Measurements from ENCODE around the gene RTF1.
A peak's percentile ranks its signal among the peaks of the same experiment; 100 is the strongest.

The RTF1 gene

GRCh38 chr15:41487802-41488201, 70.9 kb downstream of the RTF1 start:
- DNase-seq (ENCODE audit: low spot score): no peak

- no peak for DNase-seq (ENCODE audit: low spot score)
Measured at GRCh38 chr15:41489641-41490040, 72.7 kb downstream of the RTF1 start.

- DNase-seq (ENCODE audit: low spot score): peak; percentile 93
Measured at GRCh38 chr15:41490355-41490754, 73.5 kb downstream of the RTF1 start.

- DNase-seq (ENCODE audit: low spot score): no peak
Measured at GRCh38 chr15:41491889-41492288, 75.0 kb downstream of the RTF1 start.

GRCh38 chr15:41492597-41493204, 75.8 kb downstream of the RTF1 start:
- DNase-seq (ENCODE audit: low spot score): no peak

GRCh38 chr15:41493205-41493901, 76.5 kb downstream of the RTF1 start, which contains the start of gene ITPKA:
TSS of gene ITPKA (plus strand) at chr15:41493874. CDS start at chr15:41493928, 54 bp downstream.
- DNase-seq (ENCODE audit: low spot score): peak; percentile 83

GRCh38 chr15:41493902-41494189, 77.0 kb downstream of the RTF1 start:
- DNase-seq (ENCODE audit: low spot score): no peak

- DNase-seq (ENCODE audit: low spot score): no peak
Measured at GRCh38 chr15:41494190-41494921, 77.5 kb downstream of the RTF1 start.

- DNase-seq (ENCODE audit: low spot score): no peak
Measured at GRCh38 chr15:41494922-41495735, 78.2 kb downstream of the RTF1 start.

- no peak for DNase-seq (ENCODE audit: low spot score)
Measured at GRCh38 chr15:41495736-41496599, 79.1 kb downstream of the RTF1 start.

- no peak for DNase-seq (ENCODE audit: low spot score)
Measured at GRCh38 chr15:41498657-41499056, 81.8 kb downstream of the RTF1 start.

- no peak for DNase-seq (ENCODE audit: low spot score)
Measured at GRCh38 chr15:41499109-41499851, 82.4 kb downstream of the RTF1 start.

- peak; percentile 61 for DNase-seq (ENCODE audit: low spot score)
Measured at GRCh38 chr15:41501191-41501917, 84.5 kb downstream of the RTF1 start.

GRCh38 chr15:41501931-41502794, 85.3 kb downstream of the RTF1 start:
- no peak for DNase-seq (ENCODE audit: low spot score)

GRCh38 chr15:41502795-41503668, 86.1 kb downstream of the RTF1 start:
- no peak for DNase-seq (ENCODE audit: low spot score)

GRCh38 chr15:41503669-41504010, 86.7 kb downstream of the RTF1 start:
- no peak for DNase-seq (ENCODE audit: low spot score)

- no peak for DNase-seq (ENCODE audit: low spot score)
Measured at GRCh38 chr15:41504751-41505492, 88.0 kb downstream of the RTF1 start.

All from AG20443 (cell line).